ENCODE data around the gene GARNL3. TPM values are rescaled to one million over a fixed set of nuclear protein-coding genes. Genes with fewer than 3 reads are reported as not detected.
A peak's percentile ranks its signal among the peaks of the same experiment; 100 is the strongest.

The GARNL3 gene
- total RNA-seq, 1 donor from 2014 or later = 32.0 TPM

GRCh38 chr9:127245637-127246164 lies 18.9 kb upstream of the GARNL3 start:
- Mint-ChIP-seq H3K27ac (no peak overlapping the region), H3K27me3 (ENCODE audit: insufficient read depth, low read depth) (peaks cover 4% of the 10 kb centered on the region), H3K36me3 (peaks cover 2% of the 10 kb centered on the region), H3K4me1 (peaks cover 2% of the 10 kb centered on the region), H3K4me3 (peak overlapping the region; percentile 91), H3K9me3 (no peaks in the 10 kb centered on the region)
- Histone ChIP-seq H3K9ac (no peak overlapping the region), H3K27me3 (no peaks in the 10 kb centered on the region), H3K4me3 (peak overlapping the region; percentile 54), H3K4me1 (peaks cover 11% of the 10 kb centered on the region), H3F3A (ENCODE audit: low read depth) (no peaks in the 10 kb centered on the region), H3K9me3 (ENCODE audit: low read depth) (no peaks in the 10 kb centered on the region), H3K4me2 (peak overlapping the region; percentile 74), H4K20me1 (ENCODE audit: low read depth) (no peaks in the 10 kb centered on the region), H3K79me2 (ENCODE audit: low read depth) (no peaks in the 10 kb centered on the region), H3K27ac (no peak overlapping the region), H3K36me3 (no peaks in the 10 kb centered on the region), H2AFZ (replicated peaks) (peak overlapping the region; percentile 45)
- no peak for DNase-seq (ENCODE audit: low spot score)
- TF ChIP-seq CTCF (IDR thresholded peaks at IDR 0.05) (no peak), EZH2 (IDR thresholded peaks at IDR 0.05) (no peak), EZH2phosphoT487 (IDR thresholded peaks at IDR 0.05) (no peak)

GRCh38 chr9:127248241-127248640 lies 16.3 kb upstream of the GARNL3 start:
- H3K27me3 Mint-ChIP-seq (ENCODE audit: insufficient read depth, low read depth) = peaks cover 4% of the 10 kb centered on the region
- Histone ChIP-seq H3K9me3 (ENCODE audit: low read depth) (no peaks in the 10 kb centered on the region), H3K4me2 (no peak overlapping the region), H3K27me3 (no peaks in the 10 kb centered on the region), H4K20me1 (ENCODE audit: low read depth) (no peaks in the 10 kb centered on the region), H3K27ac (no peak overlapping the region), H3K79me2 (ENCODE audit: low read depth) (no peaks in the 10 kb centered on the region), H2AFZ (replicated peaks) (no peak overlapping the region), H3K4me1 (peaks cover 4% of the 10 kb centered on the region), H3K9ac (no peak overlapping the region), H3F3A (ENCODE audit: low read depth) (no peaks in the 10 kb centered on the region), H3K36me3 (no peaks in the 10 kb centered on the region), H3K4me3 (no peak overlapping the region)
- no peak overlapping the region for H3K27ac Mint-ChIP-seq
- H3K4me3 Mint-ChIP-seq = no peak overlapping the region
- DNase-seq (ENCODE audit: low spot score) = no peak
- peaks cover 2% of the 10 kb centered on the region for H3K4me1 Mint-ChIP-seq
- H3K9me3 Mint-ChIP-seq = no peaks in the 10 kb centered on the region
- H3K36me3 Mint-ChIP-seq = peaks cover 2% of the 10 kb centered on the region
- TF ChIP-seq EZH2 (IDR thresholded peaks at IDR 0.05) (no peak), EZH2phosphoT487 (IDR thresholded peaks at IDR 0.05) (no peak), CTCF (IDR thresholded peaks at IDR 0.05) (no peak)

- no peak overlapping the region for H2AFZ ChIP-seq (replicated peaks)
- Mint-ChIP-seq H3K27me3 (ENCODE audit: insufficient read depth, low read depth) (peaks cover 4% of the 10 kb centered on the region), H3K36me3 (peaks cover 1% of the 10 kb centered on the region), H3K4me3 (no peak overlapping the region), H3K9me3 (no peaks in the 10 kb centered on the region), H3K27ac (no peak overlapping the region), H3K4me1 (no peaks in the 10 kb centered on the region)
- no peaks in the 10 kb centered on the region for H3K27me3 ChIP-seq
- TF ChIP-seq EZH2 (IDR thresholded peaks at IDR 0.05) = no peak
- no peak for TF ChIP-seq EZH2phosphoT487 (IDR thresholded peaks at IDR 0.05)
- no peak for TF ChIP-seq CTCF (IDR thresholded peaks at IDR 0.05)
- no peak for DNase-seq (ENCODE audit: low spot score)
- H3K9ac ChIP-seq = no peak overlapping the region
- H3F3A ChIP-seq (ENCODE audit: low read depth) = no peaks in the 10 kb centered on the region
- H3K36me3 ChIP-seq = no peaks in the 10 kb centered on the region
- H3K79me2 ChIP-seq (ENCODE audit: low read depth) = no peaks in the 10 kb centered on the region
- H3K4me2 ChIP-seq = no peak overlapping the region
- H3K27ac ChIP-seq = no peak overlapping the region
- no peaks in the 10 kb centered on the region for H3K9me3 ChIP-seq (ENCODE audit: low read depth)
- H3K4me1 ChIP-seq = peaks cover 11% of the 10 kb centered on the region
- H4K20me1 ChIP-seq (ENCODE audit: low read depth) = no peaks in the 10 kb centered on the region
- H3K4me3 ChIP-seq = no peak overlapping the region
Measured at GRCh38 chr9:127249877-127250276, 14.7 kb upstream of the GARNL3 start.
